A673 (cell line): ENCODE measurements around the gene PVR. TPM values are rescaled to one million over a fixed set of nuclear protein-coding genes. Genes with fewer than 3 reads are reported as not detected.

ENCODE experiments used
- BruUV-seq: library from RNA; stranded (reverse); fragments of 400-500 nt; replicated peaks from 2 replicates; lab custom pipeline; 2021; lab: Mats Ljungman, UMichigan
- CTCF ChIA-PET: fragments of 300-600 bp; sonication (Branson Sonifier 250); formaldehyde crosslinking; loops from one replicate; lab custom pipeline; 2022; ENCODE audit warnings: antibody characterized with exemption; lab: Charles Lee
- POLR2A ChIA-PET: fragments of 300-600 bp; sonication (Branson Sonifier 250); formaldehyde crosslinking; loops from one replicate; lab custom pipeline; 2022; ENCODE audit warnings: antibody characterized with exemption; ENCODE audit not compliant: low non-redundant PET; lab: Charles Lee
- DNase-seq: peaks from one replicate; pipeline ENCODE4 v3.0.0-alpha.2; 2015; ENCODE audit warnings: low spot score
- H3K27ac ChIP-seq: fragments of 200-600 bp; sonication (generic); 2 replicates; pipeline ENCODE4 v1.5.1; 2016; ENCODE audit warnings: mixed run types, low read depth, mild to moderate bottlenecking, mixed read lengths, antibody characterized with exemption, low read length; ENCODE audit not compliant: poor library complexity, severe bottlenecking
- H3K27me3 ChIP-seq: fragments of 200-600 bp; sonication (generic); replicated peaks from 2 replicates; pipeline ENCODE4 v1.6.1; 2017; ENCODE audit warnings: mixed run types, low read depth, mild to moderate bottlenecking, mixed read lengths, antibody characterized with exemption, low read length; ENCODE audit not compliant: insufficient read depth, poor library complexity
- H3K36me3 ChIP-seq: fragments of 200-600 bp; sonication (generic); 2 replicates; pipeline ENCODE4 v1.6.1; 2016; ENCODE audit warnings: mixed run types, mild to moderate bottlenecking, mixed read lengths, antibody characterized with exemption, low read length; ENCODE audit not compliant: insufficient read depth, poor library complexity, severe bottlenecking
- H3K4me1 ChIP-seq: fragments of 200-600 bp; sonication (generic); 2 replicates; pipeline ENCODE4 v1.6.1; 2017; ENCODE audit warnings: mixed run types, mild to moderate bottlenecking, mixed read lengths, antibody characterized with exemption, low read length; ENCODE audit not compliant: insufficient read depth, poor library complexity, severe bottlenecking
- H3K4me3 ChIP-seq: fragments of 200-600 bp; sonication (generic); 2 replicates; pipeline ENCODE4 v1.5.1; 2016; ENCODE audit warnings: low read depth, mixed run types, mild to moderate bottlenecking, mixed read lengths, low read length; ENCODE audit not compliant: poor library complexity, severe bottlenecking
- H3K9me3 ChIP-seq: fragments of 200-600 bp; sonication (generic); 2 replicates; pipeline ENCODE4 v1.6.1; 2016; ENCODE audit warnings: mixed run types, low read depth, mild to moderate bottlenecking, mixed read lengths, antibody characterized with exemption, low read length; ENCODE audit not compliant: poor library complexity, severe bottlenecking
- EZH2 ChIP-seq: fragments of 200-600 bp; sonication (generic); IDR thresholded peaks from 2 replicates; pipeline ENCODE4 v1.6.1; 2017; ENCODE audit warnings: borderline replicate concordance, low read depth, mild to moderate bottlenecking, mixed read lengths, antibody characterized with exemption, low read length; ENCODE audit not compliant: poor library complexity, severe bottlenecking
- intact Hi-C: fragments of 100-400 bp; cut with micrococcal nuclease; formaldehyde crosslinking; loops from one replicate; pipeline ENCODE4 v1.10.0; 2022; ENCODE audit not compliant: unreplicated experiment
- total RNA-seq: library from RNA; stranded (reverse); gene quantifications from 2 replicates; pipeline ENCODE4 v1.2.3, GENCODE V29; 2021
- TF ChIP-seq, protein P1 (sequence below): fragments of 300-800, 200-600 bp; sonication (generic); conservative IDR thresholded peaks from 2 replicates; pipeline ENCODE4 v1.5.1; 2017; ENCODE audit warnings: low read depth, mild to moderate bottlenecking, antibody characterized with exemption, low read length, moderate library complexity, mixed read lengths

PVR gene
- total RNA-seq, 1 experiment from 2014 or later: 29.5 TPM

DNA sequence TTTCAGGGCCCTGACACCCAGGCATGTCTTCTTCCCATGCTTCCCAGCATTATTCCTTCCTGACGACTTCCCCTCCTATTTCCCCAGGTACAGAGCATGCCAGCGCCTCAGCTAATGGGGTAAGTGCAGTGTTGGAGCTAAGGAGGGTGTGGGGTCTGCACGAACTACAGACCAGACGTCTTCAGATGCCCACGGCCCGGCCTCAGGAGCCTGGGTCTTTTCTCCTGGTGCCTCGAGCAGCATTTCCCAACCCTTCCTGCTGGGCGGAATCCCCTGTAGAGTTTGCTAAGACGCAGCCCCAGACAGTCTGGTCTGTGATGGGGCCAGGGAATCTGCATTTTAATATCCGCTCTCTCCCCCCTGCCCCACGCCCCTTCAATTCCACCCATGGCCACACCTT, 17.5 kb downstream of the PVR start:
- no peaks in the 10 kb centered on the region for H3K9me3 ChIP-seq
- H3K4me3 ChIP-seq: no peak overlapping the region
- no TSS peak for BruUV-seq
- intact Hi-C loops: no loop called here
- ChIA-PET CTCF (interaction anchor here (1.3 kb wide), 1 partner anchor 91 kb away, joined by 3 read pairs; no protein-coding TSS in a partner anchor), POLR2A (no interaction called here)
- DNase-seq: no peak
- no peaks in the 10 kb centered on the region for H3K27me3 ChIP-seq
- peaks cover 40% of the 10 kb centered on the region for H3K36me3 ChIP-seq
- H3K4me1 ChIP-seq: peaks cover 4% of the 10 kb centered on the region
- no peak overlapping the region for H3K27ac ChIP-seq
- TF ChIP-seq, protein P1, sequence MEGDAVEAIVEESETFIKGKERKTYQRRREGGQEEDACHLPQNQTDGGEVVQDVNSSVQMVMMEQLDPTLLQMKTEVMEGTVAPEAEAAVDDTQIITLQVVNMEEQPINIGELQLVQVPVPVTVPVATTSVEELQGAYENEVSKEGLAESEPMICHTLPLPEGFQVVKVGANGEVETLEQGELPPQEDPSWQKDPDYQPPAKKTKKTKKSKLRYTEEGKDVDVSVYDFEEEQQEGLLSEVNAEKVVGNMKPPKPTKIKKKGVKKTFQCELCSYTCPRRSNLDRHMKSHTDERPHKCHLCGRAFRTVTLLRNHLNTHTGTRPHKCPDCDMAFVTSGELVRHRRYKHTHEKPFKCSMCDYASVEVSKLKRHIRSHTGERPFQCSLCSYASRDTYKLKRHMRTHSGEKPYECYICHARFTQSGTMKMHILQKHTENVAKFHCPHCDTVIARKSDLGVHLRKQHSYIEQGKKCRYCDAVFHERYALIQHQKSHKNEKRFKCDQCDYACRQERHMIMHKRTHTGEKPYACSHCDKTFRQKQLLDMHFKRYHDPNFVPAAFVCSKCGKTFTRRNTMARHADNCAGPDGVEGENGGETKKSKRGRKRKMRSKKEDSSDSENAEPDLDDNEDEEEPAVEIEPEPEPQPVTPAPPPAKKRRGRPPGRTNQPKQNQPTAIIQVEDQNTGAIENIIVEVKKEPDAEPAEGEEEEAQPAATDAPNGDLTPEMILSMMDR: no peak
- TF ChIP-seq EZH2: no peak

DNA sequence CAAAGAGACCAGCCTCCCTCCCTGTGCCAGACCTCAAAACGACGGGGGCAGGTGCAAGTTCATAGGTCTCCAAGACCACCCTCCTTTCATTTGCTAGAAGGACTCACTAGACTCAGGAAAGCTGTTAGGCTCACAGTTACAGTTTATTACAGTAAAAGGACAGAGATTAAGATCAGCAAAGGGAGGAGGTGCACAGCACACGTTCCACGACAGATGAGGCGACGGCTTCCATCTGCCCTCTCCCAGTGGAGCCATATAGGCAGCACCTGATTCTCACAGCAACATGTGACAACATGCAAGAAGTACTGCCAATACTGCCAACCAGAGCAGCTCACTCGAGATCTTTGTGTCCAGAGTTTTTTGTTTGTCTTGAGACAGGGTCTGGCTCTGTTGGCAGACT, 18.2 kb downstream of the PVR start:
- Histone ChIP-seq H3K4me3 (no peak overlapping the region), H3K27me3 (no peaks in the 10 kb centered on the region), H3K36me3 (peaks cover 37% of the 10 kb centered on the region), H3K9me3 (no peaks in the 10 kb centered on the region), H3K27ac (no peak overlapping the region), H3K4me1 (peaks cover 2% of the 10 kb centered on the region)
- POLR2A ChIA-PET: no interaction called here
- no peak for TF ChIP-seq EZH2
- TF ChIP-seq, protein P1: no peak
- intact Hi-C loops: no loop called here
- CTCF ChIA-PET: no interaction called here
- BruUV-seq: no TSS peak
- DNase-seq: no peak

DNA sequence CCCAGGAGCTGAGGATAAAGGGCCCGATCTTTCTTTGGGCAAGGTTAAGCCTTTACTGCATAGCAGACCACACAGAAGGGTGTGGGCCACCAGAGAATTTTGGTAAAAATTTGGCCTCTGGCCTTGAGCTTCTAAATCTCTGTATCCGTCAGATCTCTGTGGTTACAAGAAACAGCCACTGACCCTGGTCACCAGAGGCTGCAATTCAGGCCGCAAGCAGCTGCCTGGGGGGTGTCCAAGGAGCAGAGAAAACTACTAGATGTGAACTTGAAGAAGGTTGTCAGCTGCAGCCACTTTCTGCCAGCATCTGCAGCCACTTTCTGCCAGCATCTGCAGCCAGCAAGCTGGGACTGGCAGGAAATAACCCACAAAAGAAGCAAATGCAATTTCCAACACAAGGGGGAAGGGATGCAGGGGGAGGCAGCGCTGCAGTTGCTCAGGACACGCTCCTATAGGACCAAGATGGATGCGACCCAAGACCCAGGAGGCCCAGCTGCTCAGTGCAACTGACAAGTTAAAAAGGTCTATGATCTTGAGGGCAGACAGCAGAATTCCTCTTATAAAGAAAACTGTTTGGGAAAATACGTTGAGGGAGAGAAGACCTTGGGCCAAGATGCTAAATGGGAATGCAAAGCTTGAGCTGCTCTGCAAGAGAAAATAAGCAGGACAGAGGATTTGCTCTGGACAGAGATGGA, 19.1 kb downstream of the PVR start:
- TF ChIP-seq EZH2: no peak
- TF ChIP-seq, protein P1: no peak
- Histone ChIP-seq H3K4me3 (no peak overlapping the region), H3K4me1 (no peaks in the 10 kb centered on the region), H3K27me3 (no peaks in the 10 kb centered on the region), H3K27ac (no peak overlapping the region), H3K36me3 (peaks cover 35% of the 10 kb centered on the region), H3K9me3 (no peaks in the 10 kb centered on the region)
- CTCF ChIA-PET: no interaction called here
- DNase-seq: no peak
- POLR2A ChIA-PET: no interaction called here
- BruUV-seq: TSS peak; percentile 30
- intact Hi-C loops: no loop called here
